GM10266 (cell line): Measurements from ENCODE around the gene ATAD1.

ENCODE experiments used
- DNase-seq: peaks from one replicate; pipeline ENCODE4 v3.0.0; 2012; ENCODE audit errors: extremely low spot score
- TF ChIP-seq, protein P1 (sequence below): IDR thresholded peaks from 2 replicates; pipeline ENCODE4 v1.5.1; 2012; ENCODE audit warnings: mild to moderate bottlenecking, low read depth; ENCODE audit not compliant: control insufficient read depth, insufficient read depth; ENCODE audit errors: missing control alignments

Gene ATAD1

DNA sequence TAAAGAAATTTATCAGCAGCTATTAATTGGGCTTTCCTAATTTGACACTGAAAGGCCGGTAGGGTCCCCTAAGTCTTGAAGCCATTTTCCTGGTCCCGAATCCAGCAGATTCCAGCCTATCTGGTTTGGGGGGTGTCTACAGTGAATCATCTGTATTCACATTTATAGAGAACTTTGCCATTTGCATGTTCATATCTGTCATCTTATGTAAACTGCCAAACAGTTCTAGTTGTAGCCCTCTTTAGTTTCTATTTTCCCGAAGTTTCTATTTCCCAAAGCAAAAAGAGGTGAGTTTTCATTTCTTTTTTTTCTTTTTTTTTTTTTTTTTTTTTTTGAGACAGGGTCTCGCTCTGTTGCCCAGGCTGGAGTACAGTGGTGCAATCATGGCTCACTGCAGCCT is 110.8 kb downstream of the ATAD1 start:
- DNase-seq, result no peak
- TF ChIP-seq, protein P1, sequence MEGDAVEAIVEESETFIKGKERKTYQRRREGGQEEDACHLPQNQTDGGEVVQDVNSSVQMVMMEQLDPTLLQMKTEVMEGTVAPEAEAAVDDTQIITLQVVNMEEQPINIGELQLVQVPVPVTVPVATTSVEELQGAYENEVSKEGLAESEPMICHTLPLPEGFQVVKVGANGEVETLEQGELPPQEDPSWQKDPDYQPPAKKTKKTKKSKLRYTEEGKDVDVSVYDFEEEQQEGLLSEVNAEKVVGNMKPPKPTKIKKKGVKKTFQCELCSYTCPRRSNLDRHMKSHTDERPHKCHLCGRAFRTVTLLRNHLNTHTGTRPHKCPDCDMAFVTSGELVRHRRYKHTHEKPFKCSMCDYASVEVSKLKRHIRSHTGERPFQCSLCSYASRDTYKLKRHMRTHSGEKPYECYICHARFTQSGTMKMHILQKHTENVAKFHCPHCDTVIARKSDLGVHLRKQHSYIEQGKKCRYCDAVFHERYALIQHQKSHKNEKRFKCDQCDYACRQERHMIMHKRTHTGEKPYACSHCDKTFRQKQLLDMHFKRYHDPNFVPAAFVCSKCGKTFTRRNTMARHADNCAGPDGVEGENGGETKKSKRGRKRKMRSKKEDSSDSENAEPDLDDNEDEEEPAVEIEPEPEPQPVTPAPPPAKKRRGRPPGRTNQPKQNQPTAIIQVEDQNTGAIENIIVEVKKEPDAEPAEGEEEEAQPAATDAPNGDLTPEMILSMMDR, result no peak

DNA sequence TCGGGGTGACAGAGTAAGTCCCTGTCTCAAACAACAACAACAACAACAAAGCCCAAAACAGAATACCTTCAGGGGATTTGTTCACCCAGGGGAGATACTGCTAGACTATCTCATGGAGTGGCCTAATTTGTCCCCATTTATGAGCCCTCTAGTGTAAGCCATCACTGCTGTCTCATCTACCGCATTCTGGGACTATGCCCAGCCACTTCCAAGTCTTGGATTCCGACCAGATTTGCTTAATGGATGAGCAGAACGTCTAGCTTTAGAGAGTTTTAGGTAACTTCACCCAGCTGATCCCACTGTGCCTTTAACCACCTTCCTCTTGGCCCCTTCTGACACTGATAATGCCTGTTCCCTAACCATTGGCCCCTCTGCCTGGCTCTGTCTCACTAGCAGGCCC is 111.3 kb downstream of the ATAD1 start:
- TF ChIP-seq, protein P1, result no peak

DNA sequence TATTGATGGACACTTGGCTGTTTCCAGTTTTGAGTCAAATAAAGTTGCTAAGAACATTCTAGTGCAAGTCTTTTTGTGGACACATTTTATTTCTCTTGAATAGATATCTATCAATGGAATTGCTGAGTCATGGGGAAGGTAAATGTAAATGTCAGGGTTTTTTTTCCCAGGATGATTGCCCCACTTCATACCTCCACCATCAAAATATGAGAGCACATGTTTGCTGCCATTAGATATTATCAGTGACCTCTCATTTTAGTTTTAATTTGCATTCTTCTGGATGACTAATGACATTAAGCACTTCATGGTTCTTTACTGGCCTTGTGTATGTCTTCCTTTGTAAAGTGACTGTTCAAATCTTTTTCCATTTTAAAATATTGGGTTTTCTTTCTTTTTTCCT is 112.7 kb downstream of the ATAD1 start:
- TF ChIP-seq, protein P1, result no peak
- DNase-seq, result no peak

More for the DNA sequence above, 111.3 kb downstream of the ATAD1 start:
- no peak for DNase-seq

DNA sequence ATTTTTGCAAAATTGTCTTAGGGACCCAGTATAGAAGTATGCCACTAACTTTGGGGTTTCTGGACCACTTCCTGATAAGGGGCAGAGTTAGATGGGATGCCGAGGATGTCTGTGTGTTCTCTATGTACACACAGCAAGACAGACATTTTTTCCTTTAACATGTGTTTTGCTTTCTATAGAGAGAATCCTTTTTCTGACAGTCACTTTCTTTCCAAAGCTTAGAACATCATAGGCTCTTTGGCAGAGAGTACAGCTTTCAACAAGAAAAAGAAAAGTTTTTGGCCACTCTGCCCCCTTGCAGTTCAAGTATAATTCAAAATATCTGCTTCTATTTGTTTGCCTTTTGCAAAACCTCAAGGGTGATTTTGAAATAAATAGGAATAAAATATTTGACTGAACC is 114.3 kb downstream of the ATAD1 start:
- DNase-seq, result no peak
- TF ChIP-seq, protein P1, result no peak

DNA sequence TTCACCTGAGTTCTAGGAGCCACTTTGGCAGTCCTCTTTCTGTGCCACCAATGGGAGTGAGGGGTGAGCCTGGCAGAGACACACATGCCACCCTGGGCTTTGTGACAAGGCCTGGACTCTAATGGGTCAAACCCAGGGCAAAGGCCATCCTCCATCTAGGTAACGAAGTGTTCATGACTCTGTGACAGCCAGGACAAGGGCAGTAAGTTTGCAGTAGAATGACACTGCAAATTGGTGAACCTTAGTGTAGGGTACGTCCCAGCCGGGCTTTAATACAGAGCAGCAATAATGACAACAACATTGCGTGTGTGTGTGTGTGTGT is 115.1 kb downstream of the ATAD1 start:
- TF ChIP-seq, protein P1, result no peak
- no peak for DNase-seq

DNA sequence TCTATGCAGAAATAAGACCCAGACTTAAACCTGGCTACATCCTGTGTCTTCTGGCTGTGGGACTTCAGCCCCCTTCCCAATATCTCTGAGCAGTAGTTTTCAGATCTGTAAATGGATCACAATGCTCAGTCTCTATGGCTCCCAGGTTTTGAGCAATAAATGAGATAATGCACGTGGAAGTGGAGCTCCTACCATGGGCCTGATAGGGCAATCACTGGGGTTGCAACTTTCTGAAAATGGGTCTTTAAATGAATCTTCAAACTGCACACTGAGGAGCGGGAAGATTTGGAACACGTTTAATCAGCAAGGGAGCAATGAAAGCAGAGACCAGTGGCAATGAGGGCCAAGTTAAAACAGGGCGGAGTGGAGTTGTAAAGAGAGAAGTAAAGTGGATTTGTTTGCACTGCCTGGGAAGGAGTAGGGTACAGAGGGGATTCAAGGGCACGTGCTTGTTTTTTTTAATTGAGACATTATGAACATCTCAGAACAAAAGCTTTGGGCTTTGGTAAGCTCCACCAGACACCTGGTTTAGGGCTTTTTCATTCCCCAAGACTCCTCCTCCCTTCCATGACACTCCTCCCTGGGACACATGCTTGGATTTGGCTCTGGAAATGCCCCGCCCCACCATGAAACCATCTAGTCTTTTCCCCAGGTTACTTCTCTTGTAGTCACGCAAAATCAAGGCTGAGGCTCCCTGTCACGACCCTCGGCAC is 115.6 kb downstream of the ATAD1 start:
- no peak for DNase-seq
- TF ChIP-seq, protein P1, result no peak
